H9 (cell line): ENCODE data around the gene STK10. TPM values are rescaled to one million over a fixed set of nuclear protein-coding genes. Genes with fewer than 3 reads are reported as not detected.

Source experiments
- DNase-seq: peaks from one replicate; pipeline ENCODE4 v3.0.0-alpha.2; 2017
- H2AFZ ChIP-seq: one replicate; pipeline ENCODE4 v1.6.1; 2013; ENCODE audit warnings: mild to moderate bottlenecking, low read length, control low read depth, moderate library complexity
- H2AK5ac ChIP-seq: 2 replicates; pipeline ENCODE4 v1.6.1; 2013; ENCODE audit warnings: low read length, control low read depth, mixed read lengths; ENCODE audit not compliant: insufficient read length
- H2BK120ac ChIP-seq: one replicate; pipeline ENCODE4 v1.6.1; 2013; ENCODE audit warnings: low read depth, mild to moderate bottlenecking, low read length, control low read depth, inconsistent platforms; ENCODE audit not compliant: poor library complexity, severe bottlenecking
- H2BK12ac ChIP-seq: 2 replicates; pipeline ENCODE4 v1.6.1; 2013; ENCODE audit warnings: low read length, control low read depth, mixed read lengths, low read depth; ENCODE audit not compliant: insufficient read length
- H2BK15ac ChIP-seq: 2 replicates; pipeline ENCODE4 v1.6.1; 2013; ENCODE audit warnings: low read depth, low read length, control low read depth
- H2BK20ac ChIP-seq: one replicate; pipeline ENCODE4 v1.6.1; 2013; ENCODE audit warnings: low read depth, mild to moderate bottlenecking, low read length, control low read depth, inconsistent platforms; ENCODE audit not compliant: poor library complexity, severe bottlenecking
- H2BK5ac ChIP-seq: 2 replicates; pipeline ENCODE4 v1.6.1; 2013; ENCODE audit warnings: low read length, control low read depth, mixed read lengths; ENCODE audit not compliant: insufficient read length
- H3K14ac ChIP-seq: 2 replicates; pipeline ENCODE4 v1.6.1; 2013; ENCODE audit warnings: low read length, control low read depth; ENCODE audit not compliant: insufficient read depth
- H3K18ac ChIP-seq: 2 replicates; pipeline ENCODE4 v1.6.1; 2013; ENCODE audit warnings: low read depth, mild to moderate bottlenecking, mixed read lengths, low read length, control low read depth; ENCODE audit not compliant: insufficient read length
- H3K23ac ChIP-seq: 2 replicates; pipeline ENCODE4 v1.6.1; 2013; ENCODE audit warnings: low read length, control low read depth, mixed read lengths, low read depth; ENCODE audit not compliant: insufficient read length
- H3K23me2 ChIP-seq: 2 replicates; pipeline ENCODE4 v1.6.1; 2013; ENCODE audit warnings: low read depth, mild to moderate bottlenecking, mixed read lengths, low read length, control low read depth; ENCODE audit not compliant: insufficient read length, poor library complexity, severe bottlenecking
- H3K27ac ChIP-seq: 2 replicates; pipeline ENCODE4 v1.5.1; 2013; ENCODE audit warnings: low read length, control low read depth, mixed read lengths, low read depth; ENCODE audit not compliant: insufficient read length
- H3K27me3 ChIP-seq: 2 replicates; pipeline ENCODE4 v1.6.1; 2013; ENCODE audit warnings: low read length, control low read depth, inconsistent platforms; ENCODE audit not compliant: insufficient read depth
- H3K4ac ChIP-seq: 2 replicates; pipeline ENCODE4 v1.6.1; 2013; ENCODE audit warnings: low read depth, mild to moderate bottlenecking, control low read depth, inconsistent platforms, low read length, moderate library complexity
- H3K4me1 ChIP-seq: 2 replicates; pipeline ENCODE4 v1.6.1; 2013; ENCODE audit warnings: low read length, control low read depth, inconsistent platforms; ENCODE audit not compliant: insufficient read depth
- H3K4me2 ChIP-seq: 2 replicates; pipeline ENCODE4 v1.6.1; 2013; ENCODE audit warnings: low read length, control low read depth, mixed read lengths; ENCODE audit not compliant: insufficient read length, insufficient read depth
- H3K56ac ChIP-seq: 2 replicates; pipeline ENCODE4 v1.6.1; 2013; ENCODE audit warnings: low read depth, mild to moderate bottlenecking, mixed read lengths, low read length, control low read depth; ENCODE audit not compliant: insufficient read length
- H3K79me1 ChIP-seq: 2 replicates; pipeline ENCODE4 v1.6.1; 2013; ENCODE audit warnings: low read depth, mild to moderate bottlenecking, moderate library complexity, low read length, control low read depth, inconsistent platforms; ENCODE audit not compliant: insufficient read depth, poor library complexity, severe bottlenecking
- H3K79me2 ChIP-seq: 2 replicates; pipeline ENCODE4 v1.6.1; 2013; ENCODE audit warnings: low read length, control low read depth, inconsistent platforms; ENCODE audit not compliant: insufficient read depth
- H3K9ac ChIP-seq: 2 replicates; pipeline ENCODE4 v1.6.1; 2013; ENCODE audit warnings: low read length, control low read depth, mixed read lengths; ENCODE audit not compliant: insufficient read length; ENCODE audit errors: extremely low read depth
- H3K9me3 ChIP-seq: one replicate; pipeline ENCODE4 v1.6.1; 2013; ENCODE audit warnings: low read depth, low read length, inconsistent platforms; ENCODE audit not compliant: control insufficient read depth
- H3T11ph ChIP-seq: one replicate; pipeline ENCODE4 v1.6.1; 2013; ENCODE audit warnings: mild to moderate bottlenecking, low read length, control low read depth, inconsistent platforms
- H4K20me1 ChIP-seq: one replicate; pipeline ENCODE4 v1.6.1; 2013; ENCODE audit not compliant: control insufficient read depth, insufficient read length, insufficient read depth
- H4K5ac ChIP-seq: 2 replicates; pipeline ENCODE4 v1.6.1; 2013; ENCODE audit warnings: low read depth, mild to moderate bottlenecking, mixed read lengths, low read length, control low read depth; ENCODE audit not compliant: insufficient read length
- H4K8ac ChIP-seq: replicated peaks from 2 replicates; pipeline ENCODE4 v1.6.1; 2013; ENCODE audit warnings: low read length, control low read depth, mixed read lengths, low read depth; ENCODE audit not compliant: insufficient read length
- H4K91ac ChIP-seq: 2 replicates; pipeline ENCODE4 v1.6.1; 2013; ENCODE audit warnings: low read depth, mild to moderate bottlenecking, moderate library complexity, mixed read lengths, low read length, control low read depth; ENCODE audit not compliant: insufficient read length
- H3K27ac Mint-ChIP-seq, 3 experiments: 2 replicates in 2 of 3; 3 replicates in 1 of 3; pipeline ENCODE4 v1.8.0; 2020 to 2021; ENCODE audit warnings: mixed read lengths in 3 of 3, mild to moderate bottlenecking in 1 of 3, moderate library complexity in 1 of 3
- H3K27me3 Mint-ChIP-seq: 2 replicates; pipeline ENCODE4 v1.8.0; 2021; ENCODE audit warnings: low read depth, mild to moderate bottlenecking, moderate library complexity, mixed read lengths
- H3K36me3 Mint-ChIP-seq, 3 experiments: 2 replicates in 2 of 3; 3 replicates in 1 of 3; pipeline ENCODE4 v1.8.0; 2020 to 2021; ENCODE audit warnings: low read depth in 3 of 3, mixed read lengths in 3 of 3; ENCODE audit not compliant: insufficient read depth in 1 of 3
- H3K4me1 Mint-ChIP-seq, 2 experiments: 2 replicates each; pipeline ENCODE4 v1.8.0; 2020; ENCODE audit warnings: mixed read lengths in 2 of 2
- H3K4me3 Mint-ChIP-seq, 2 experiments: 2 replicates in 1 of 2; 3 replicates in 1 of 2; pipeline ENCODE4 v1.8.0; 2020 to 2021; ENCODE audit warnings: mild to moderate bottlenecking in 2 of 2, mixed read lengths in 2 of 2, moderate library complexity in 1 of 2
- H3K9me3 Mint-ChIP-seq, 2 experiments: 2 replicates in 1 of 2; 3 replicates in 1 of 2; pipeline ENCODE4 v1.8.0; 2020; ENCODE audit warnings: mild to moderate bottlenecking in 2 of 2, mixed read lengths in 2 of 2, moderate library complexity in 1 of 2
- WGBS: extraction: QIAGEN DNeasy Blood & Tissue Kit; methylation state at CpG from one replicate; pipeline ENCODE4 v1.1.7; 2013; ENCODE audit warnings: missing lambda C conversion rate, low lambda C conversion rate, mixed read lengths; ENCODE audit not compliant: insufficient read length; ENCODE audit errors: extremely low coverage; 5-methylcytosine and 5-hydroxymethylcytosine counted together
- total RNA-seq: library from RNA; stranded (reverse); gene quantifications from 2 replicates; pipeline ENCODE4 v1.2.1, GENCODE V29; 2021
- TF ChIP-seq, protein P1 (sequence below): fragments of 200-600 bp; sonication (generic); conservative IDR thresholded peaks from 3 replicates; pipeline ENCODE4 v1.8.0; 2021; ENCODE audit warnings: antibody characterized with exemption, mild to moderate bottlenecking

STK10 gene
- total RNA-seq, 1 experiment from 2014 or later, result 14.6 TPM

- no peaks in the 10 kb centered on the region for H3K27me3 ChIP-seq
- no peak overlapping the region for H2BK120ac ChIP-seq
- H2BK12ac ChIP-seq, result no peak overlapping the region
- DNase-seq, result peak; percentile 45
- no peak overlapping the region for H4K8ac ChIP-seq
- no peak overlapping the region for H3K9ac ChIP-seq
- Mint-ChIP-seq H3K9me3 (no peaks in the 10 kb centered on the region), H3K36me3 (peaks cover 7 to 14% (median 12%) of the 10 kb centered on the region in 3 experiments; a peak in 6 of 7 replicates), H3K4me3 (no peak overlapping the region), H3K4me1 (peaks cover 30 to 32% of the 10 kb centered on the region in 2 experiments), H3K27ac (peak overlapping the region in 1 of 3 experiments; percentile 39; a peak in 1 of 7 replicates), H3K27me3 (no peaks in the 10 kb centered on the region)
- no peak overlapping the region for H3K27ac ChIP-seq
- H2BK5ac ChIP-seq, result no peak overlapping the region
- H4K20me1 ChIP-seq, result no peaks in the 10 kb centered on the region
- TF ChIP-seq, protein P1, sequence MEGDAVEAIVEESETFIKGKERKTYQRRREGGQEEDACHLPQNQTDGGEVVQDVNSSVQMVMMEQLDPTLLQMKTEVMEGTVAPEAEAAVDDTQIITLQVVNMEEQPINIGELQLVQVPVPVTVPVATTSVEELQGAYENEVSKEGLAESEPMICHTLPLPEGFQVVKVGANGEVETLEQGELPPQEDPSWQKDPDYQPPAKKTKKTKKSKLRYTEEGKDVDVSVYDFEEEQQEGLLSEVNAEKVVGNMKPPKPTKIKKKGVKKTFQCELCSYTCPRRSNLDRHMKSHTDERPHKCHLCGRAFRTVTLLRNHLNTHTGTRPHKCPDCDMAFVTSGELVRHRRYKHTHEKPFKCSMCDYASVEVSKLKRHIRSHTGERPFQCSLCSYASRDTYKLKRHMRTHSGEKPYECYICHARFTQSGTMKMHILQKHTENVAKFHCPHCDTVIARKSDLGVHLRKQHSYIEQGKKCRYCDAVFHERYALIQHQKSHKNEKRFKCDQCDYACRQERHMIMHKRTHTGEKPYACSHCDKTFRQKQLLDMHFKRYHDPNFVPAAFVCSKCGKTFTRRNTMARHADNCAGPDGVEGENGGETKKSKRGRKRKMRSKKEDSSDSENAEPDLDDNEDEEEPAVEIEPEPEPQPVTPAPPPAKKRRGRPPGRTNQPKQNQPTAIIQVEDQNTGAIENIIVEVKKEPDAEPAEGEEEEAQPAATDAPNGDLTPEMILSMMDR, result no peak
- no peak overlapping the region for H2BK15ac ChIP-seq
- no CpG with 5 or more reads among the region's 17 CpGs for WGBS
- H3K4me1 ChIP-seq, result no peaks in the 10 kb centered on the region
- H2AK5ac ChIP-seq, result no peak overlapping the region
- H4K91ac ChIP-seq, result no peak overlapping the region
- H3K9me3 ChIP-seq, result no peaks in the 10 kb centered on the region
- no peak overlapping the region for H3K18ac ChIP-seq
- H3K79me2 ChIP-seq, result no peaks in the 10 kb centered on the region
- no peak overlapping the region; the same call in 1 of the 2 replicates for H3K4ac ChIP-seq
- H3K4me2 ChIP-seq, result no peak overlapping the region
- H3K23me2 ChIP-seq, result no peaks in the 10 kb centered on the region
- H3K14ac ChIP-seq, result peak overlapping the region; percentile 43; the same call in 1 of the 2 replicates
- H3K56ac ChIP-seq, result no peak overlapping the region
- H3T11ph ChIP-seq, result no peak overlapping the region
- H2AFZ ChIP-seq, result no peak overlapping the region
- no peak overlapping the region for H2BK20ac ChIP-seq
- H3K79me1 ChIP-seq, result no peaks in the 10 kb centered on the region
- H3K23ac ChIP-seq, result no peak overlapping the region
- no peak overlapping the region for H4K5ac ChIP-seq
Observed at GRCh38 chr5:172110921-172111851, 76.8 kb downstream of the STK10 start.
